ENCODE measurements around the gene HLA-DQA1.
A peak's percentile ranks its signal among the peaks of the same experiment; 100 is the strongest.
"Not testable (repeated sequence)": the region's sequence is repeated elsewhere in the genome, so short reads cannot be mapped to it uniquely, and the experiment has no call there.

The HLA-DQA1 gene

DNA sequence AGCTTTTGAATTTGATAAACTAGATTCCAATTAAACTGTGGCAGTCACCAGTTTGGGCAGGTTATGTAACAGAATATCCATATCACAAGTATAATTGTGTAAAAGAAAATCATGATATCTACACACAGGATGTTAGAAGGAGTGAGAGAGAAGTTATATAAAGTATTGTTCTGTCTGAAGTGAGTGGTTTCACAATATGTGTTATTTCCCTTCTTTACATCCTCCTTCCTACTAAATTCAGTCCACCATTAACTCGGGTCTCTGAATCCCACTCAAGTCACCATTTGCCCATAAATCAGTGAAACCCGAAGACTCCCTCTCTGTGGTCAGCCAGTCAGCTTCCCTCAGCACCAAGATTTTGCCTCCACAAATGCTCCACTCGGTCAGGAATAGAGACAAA is 28.5 kb downstream of the HLA-DQA1 start:
- H3K4me3 Mint-ChIP-seq, result peak overlapping the region; percentile 72 to 77 (median 76)
- peaks cover 3% of the 10 kb centered on the region for H3K9me3 Mint-ChIP-seq

DNA sequence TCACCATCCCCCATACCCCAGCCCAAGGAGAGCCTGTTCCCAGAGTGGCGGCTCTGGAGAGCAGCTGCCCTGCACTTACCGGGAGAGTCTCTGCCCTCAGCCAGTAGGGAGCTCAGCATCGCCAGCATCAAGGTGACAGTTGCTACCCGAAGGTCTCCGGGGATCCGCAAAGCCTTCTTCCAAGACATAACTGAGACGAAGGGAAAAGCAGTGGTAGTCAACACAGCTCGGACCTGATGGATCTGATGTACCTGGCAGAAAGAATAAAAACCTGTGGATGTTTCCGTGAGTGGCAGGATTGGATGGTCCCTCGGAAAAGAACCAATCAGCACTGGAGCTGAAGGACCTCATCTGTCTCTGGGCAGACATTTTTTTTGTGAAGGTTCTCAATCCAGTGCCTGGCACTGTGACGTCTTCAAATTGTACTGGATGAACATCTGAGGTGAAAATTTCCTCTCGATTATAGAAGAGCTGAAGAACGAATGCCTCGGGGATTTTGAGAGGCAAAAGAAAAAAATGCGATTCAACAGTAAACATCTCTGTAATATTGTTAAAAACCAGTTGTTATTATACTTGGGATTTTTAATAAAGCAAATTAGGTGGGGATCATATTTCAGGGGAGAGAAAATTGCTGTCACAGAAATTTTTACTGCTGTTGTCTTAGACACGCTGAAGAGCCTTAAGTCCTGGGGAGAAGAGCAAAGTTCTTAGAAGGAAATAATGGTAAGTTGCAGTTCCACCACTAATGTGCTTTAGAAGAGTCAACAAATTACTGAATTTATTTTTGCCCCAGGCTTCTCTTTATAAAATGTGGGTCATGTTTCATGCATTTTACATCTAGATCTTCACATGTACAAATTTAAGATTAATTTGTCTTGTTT is 29.5 kb downstream of the HLA-DQA1 start, which contains the start of gene HLA-DQB1:
Gene HLA-DQB1, minus strand, starts transcription at position 238 of the 881 bp plus-strand sequence. Its CDS starts 50 bp downstream, at position 188.
- peak within 1 kb of the TSS in 1 of 3 experiments; percentile 22 for H3K27ac Mint-ChIP-seq
- peaks cover 76% of the 10 kb centered on the region for H3K27me3 Mint-ChIP-seq (ENCODE audit: low read depth)
- TF ChIP-seq, protein P1, sequence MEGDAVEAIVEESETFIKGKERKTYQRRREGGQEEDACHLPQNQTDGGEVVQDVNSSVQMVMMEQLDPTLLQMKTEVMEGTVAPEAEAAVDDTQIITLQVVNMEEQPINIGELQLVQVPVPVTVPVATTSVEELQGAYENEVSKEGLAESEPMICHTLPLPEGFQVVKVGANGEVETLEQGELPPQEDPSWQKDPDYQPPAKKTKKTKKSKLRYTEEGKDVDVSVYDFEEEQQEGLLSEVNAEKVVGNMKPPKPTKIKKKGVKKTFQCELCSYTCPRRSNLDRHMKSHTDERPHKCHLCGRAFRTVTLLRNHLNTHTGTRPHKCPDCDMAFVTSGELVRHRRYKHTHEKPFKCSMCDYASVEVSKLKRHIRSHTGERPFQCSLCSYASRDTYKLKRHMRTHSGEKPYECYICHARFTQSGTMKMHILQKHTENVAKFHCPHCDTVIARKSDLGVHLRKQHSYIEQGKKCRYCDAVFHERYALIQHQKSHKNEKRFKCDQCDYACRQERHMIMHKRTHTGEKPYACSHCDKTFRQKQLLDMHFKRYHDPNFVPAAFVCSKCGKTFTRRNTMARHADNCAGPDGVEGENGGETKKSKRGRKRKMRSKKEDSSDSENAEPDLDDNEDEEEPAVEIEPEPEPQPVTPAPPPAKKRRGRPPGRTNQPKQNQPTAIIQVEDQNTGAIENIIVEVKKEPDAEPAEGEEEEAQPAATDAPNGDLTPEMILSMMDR (IDR thresholded peaks at IDR 0.05; ENCODE audit: unreplicated experiment in 3 of 3), result no peak

More for the DNA sequence above, 28.5 kb downstream of the HLA-DQA1 start:
- peaks cover 17% of the 10 kb centered on the region for H3K4me1 Mint-ChIP-seq
- TF ChIP-seq, protein P1 (IDR thresholded peaks at IDR 0.05; ENCODE audit: unreplicated experiment in 3 of 3), result no peak
- peak overlapping the region in 1 of 3 experiments; percentile 22 for H3K27ac Mint-ChIP-seq
- H3K27me3 Mint-ChIP-seq (ENCODE audit: low read depth), result peaks cover 75% of the 10 kb centered on the region
- H3K36me3 Mint-ChIP-seq (ENCODE audit: low read depth), result no peaks in the 10 kb centered on the region

DNA sequence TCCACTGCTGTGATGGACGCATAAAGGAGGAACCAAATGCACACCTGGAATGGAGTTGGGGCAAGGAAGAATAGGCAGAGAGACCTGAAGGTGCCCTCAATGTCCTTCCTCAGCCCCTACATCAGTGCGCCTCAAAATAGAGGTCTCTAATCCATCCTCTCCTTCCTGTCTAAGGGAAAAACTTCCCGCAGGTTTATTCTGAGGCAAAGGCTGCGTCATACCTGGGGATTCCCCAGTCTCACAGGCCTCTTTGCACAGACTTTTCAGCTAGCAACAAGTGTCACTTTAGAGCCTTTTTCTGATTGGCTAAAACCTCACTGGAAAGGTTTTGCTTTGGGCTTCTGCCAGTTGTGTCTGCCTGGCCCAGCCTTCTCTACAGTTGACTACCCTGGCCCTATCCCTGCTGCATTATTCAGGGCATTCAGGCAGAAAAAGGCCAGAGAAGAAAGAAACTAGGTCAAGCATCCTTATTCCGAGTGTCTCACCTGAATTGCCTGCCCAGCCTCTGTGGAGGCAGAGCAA is 31.1 kb downstream of the HLA-DQA1 start:
- peaks cover 66% of the 10 kb centered on the region for H3K27me3 Mint-ChIP-seq (ENCODE audit: low read depth)
- peaks cover 17% of the 10 kb centered on the region for H3K4me1 Mint-ChIP-seq
- H3K9me3 Mint-ChIP-seq, result peaks cover 8% of the 10 kb centered on the region
- H3K36me3 Mint-ChIP-seq (ENCODE audit: low read depth), result no peaks in the 10 kb centered on the region
- H3K27ac Mint-ChIP-seq, result no peak overlapping the region
- no peak overlapping the region for H3K4me3 Mint-ChIP-seq
- TF ChIP-seq, protein P1 (IDR thresholded peaks at IDR 0.05; ENCODE audit: unreplicated experiment in 3 of 3), result no peak

More for the DNA sequence above, 29.5 kb downstream of the HLA-DQA1 start, which contains the start of gene HLA-DQB1:
- Mint-ChIP-seq H3K9me3 (peaks cover 3% of the 10 kb centered on the region), H3K4me1 (peaks cover 17% of the 10 kb centered on the region), H3K36me3 (ENCODE audit: low read depth) (no peaks in the 10 kb centered on the region), H3K4me3 (peak within 1 kb of the TSS; percentile 72 to 77 (median 76))

DNA sequence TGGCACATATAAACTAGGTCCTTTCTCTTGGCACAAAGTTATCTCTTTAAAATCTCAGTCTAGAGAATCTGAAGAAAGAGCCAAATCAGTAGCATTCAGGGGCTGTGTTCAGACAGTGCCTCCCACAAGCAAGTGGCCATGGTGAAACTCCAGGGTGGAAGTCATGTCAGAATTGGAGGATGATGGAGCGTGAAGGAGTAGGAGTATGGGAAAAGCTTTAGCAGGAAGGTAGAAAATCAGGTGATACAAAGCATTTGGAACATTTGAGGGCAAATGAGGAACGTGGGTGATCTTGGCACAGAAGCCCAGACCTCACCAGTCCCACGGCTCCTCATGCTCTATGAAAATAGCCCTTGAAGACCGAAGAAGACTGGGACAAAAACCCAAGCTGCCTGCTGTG is 32.0 kb downstream of the HLA-DQA1 start:
- no peaks in the 10 kb centered on the region for H3K36me3 Mint-ChIP-seq (ENCODE audit: low read depth)
- peaks cover 57% of the 10 kb centered on the region for H3K27me3 Mint-ChIP-seq (ENCODE audit: low read depth)
- H3K27ac Mint-ChIP-seq, result no peak overlapping the region
- TF ChIP-seq, protein P1 (IDR thresholded peaks at IDR 0.05; ENCODE audit: unreplicated experiment in 3 of 3), result no peak
- no peak overlapping the region for H3K4me3 Mint-ChIP-seq
- H3K9me3 Mint-ChIP-seq, result peaks cover 12% of the 10 kb centered on the region
- H3K4me1 Mint-ChIP-seq, result peaks cover 17% of the 10 kb centered on the region

DNA sequence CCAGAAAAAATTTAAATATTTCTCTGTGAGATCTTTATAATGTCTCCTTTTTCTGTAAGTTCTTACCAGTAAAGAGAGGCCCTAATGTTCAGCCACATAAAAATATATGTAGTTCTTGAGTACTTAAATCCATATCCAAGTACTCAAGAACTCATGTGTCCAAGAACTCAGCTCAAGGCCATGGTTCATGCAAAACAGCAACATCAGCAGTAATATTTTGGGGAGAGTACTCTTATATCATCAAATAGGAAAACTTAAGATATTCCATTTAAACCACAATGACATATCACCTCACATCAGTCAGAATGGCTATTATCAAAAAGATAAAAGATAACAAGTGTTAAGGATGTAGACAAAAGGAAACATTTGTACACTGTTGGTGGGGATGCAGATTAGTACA is 32.7 kb downstream of the HLA-DQA1 start:
- H3K27ac Mint-ChIP-seq, result no peak overlapping the region
- peaks cover 12% of the 10 kb centered on the region for H3K9me3 Mint-ChIP-seq
- TF ChIP-seq, protein P1 (IDR thresholded peaks at IDR 0.05; ENCODE audit: unreplicated experiment in 3 of 3), result no peak
- peaks cover 17% of the 10 kb centered on the region for H3K4me1 Mint-ChIP-seq
- H3K4me3 Mint-ChIP-seq, result no peak overlapping the region
- peaks cover 50% of the 10 kb centered on the region for H3K27me3 Mint-ChIP-seq (ENCODE audit: low read depth)
- no peaks in the 10 kb centered on the region for H3K36me3 Mint-ChIP-seq (ENCODE audit: low read depth)

DNA sequence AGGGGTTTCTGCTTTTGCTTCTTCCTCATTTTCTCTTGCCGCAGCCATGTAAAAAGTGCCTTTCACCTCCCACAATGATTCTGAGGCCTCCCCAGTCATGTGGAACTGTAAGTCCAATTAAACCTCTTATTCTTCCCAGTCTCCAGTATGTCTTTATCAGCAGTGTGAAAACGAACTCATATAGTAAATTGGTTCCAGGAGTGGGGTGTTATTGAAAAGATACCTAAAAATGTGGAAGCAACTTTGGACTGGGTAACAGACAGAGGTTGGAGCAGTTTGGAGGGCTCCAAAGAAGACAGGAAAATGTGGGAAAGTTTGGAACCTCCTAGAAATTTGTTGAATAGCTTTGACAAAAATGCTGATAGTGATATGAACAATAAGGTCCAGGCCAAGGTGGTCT is 34.7 kb downstream of the HLA-DQA1 start:
- H3K27ac Mint-ChIP-seq; H3K36me3 Mint-ChIP-seq (ENCODE audit: low read depth); H3K4me3 Mint-ChIP-seq; H3K4me1 Mint-ChIP-seq: not testable (repeated sequence)
- Mint-ChIP-seq H3K9me3 (peaks cover 12% of the 10 kb centered on the region), H3K27me3 (ENCODE audit: low read depth) (peaks cover 34% of the 10 kb centered on the region)

DNA sequence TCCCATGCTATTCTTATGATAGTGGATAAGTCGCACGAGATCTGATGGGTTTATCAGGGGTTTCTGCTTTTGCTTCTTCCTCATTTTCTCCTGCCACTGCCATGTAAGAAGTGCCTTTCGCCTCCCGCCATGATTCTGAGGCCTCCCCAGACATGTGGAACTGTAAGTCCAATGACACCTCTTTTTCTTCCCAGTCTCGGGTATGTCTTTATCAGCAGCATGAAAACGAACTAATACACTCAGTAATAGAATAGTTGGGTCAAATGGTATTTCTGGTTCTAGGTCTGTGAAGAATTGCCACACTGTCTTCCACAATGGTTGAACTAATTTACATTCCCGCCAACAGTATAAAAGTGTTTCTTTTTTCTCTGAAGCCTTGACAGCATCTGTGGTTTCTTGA is 36.9 kb downstream of the HLA-DQA1 start:
- Mint-ChIP-seq H3K27me3 (ENCODE audit: low read depth) (peaks cover 15% of the 10 kb centered on the region), H3K9me3 (peaks cover 23% of the 10 kb centered on the region)
- not testable (repeated sequence) for H3K36me3 Mint-ChIP-seq (ENCODE audit: low read depth); H3K4me3 Mint-ChIP-seq; H3K4me1 Mint-ChIP-seq; H3K27ac Mint-ChIP-seq

All from nephron (organoid).